HCT116 (cell line): ENCODE data around the gene LRRC7. TPM values are rescaled to one million over a fixed set of nuclear protein-coding genes. Genes with fewer than 3 reads are reported as not detected.

Experiments used
- ATAC-seq: fragments of 200-7000 bp; cut with Tn5 transposase; 2 replicates; pipeline ENCODE4 v1.9.1; 2020; ENCODE audit warnings: mild to moderate bottlenecking, moderate library complexity
- BruUV-seq: library from RNA; stranded (reverse); fragments of 400-500 nt; replicated peaks from 2 replicates; lab custom pipeline; 2021; lab: Mats Ljungman, UMichigan
- CTCF ChIA-PET: fragments of 300-600 bp; sonication (Branson Sonifier 250); formaldehyde crosslinking; loops from one replicate; lab custom pipeline; 2021; ENCODE audit warnings: antibody characterized with exemption; lab: Charles Lee
- POLR2A ChIA-PET: fragments of 300-600, 350-600 bp; sonication (Branson Sonifier 250); formaldehyde crosslinking; loops from one replicate; lab custom pipeline; 2021; ENCODE audit warnings: antibody characterized with exemption; lab: Charles Lee
- RAD21 ChIA-PET, 2 experiments: fragments of 300-600 bp; sonication (Branson Sonifier 250); formaldehyde crosslinking; loops; one replicate each; lab custom pipeline; 2023; ENCODE audit warnings: low total read pairs in 2 of 2; ENCODE audit not compliant: uncharacterized antibody in 2 of 2, unreplicated experiment in 2 of 2, low non-redundant PET in 1 of 2; lab: Charles Lee
- DNase-seq: peaks from one replicate; pipeline ENCODE4 v3.0.0-alpha.2; 2010; ENCODE audit warnings: low read depth, low spot score
- H2AFZ ChIP-seq: fragments of 200-600 bp; shearing (Covaris generic), sonication (generic); 2 replicates; pipeline ENCODE4 v1.6.1; 2017; ENCODE audit warnings: low read depth, mixed run types, mixed read lengths, antibody characterized with exemption, low read length; ENCODE audit not compliant: poor library complexity, severe bottlenecking
- H3K27ac ChIP-seq: 2 replicates; pipeline ENCODE4 v1.5.1; 2012; ENCODE audit warnings: low read depth, low read length
- H3K27me3 ChIP-seq: fragments of 200-600 bp; sonication (generic); 2 replicates; pipeline ENCODE4 v1.6.1; 2016; ENCODE audit warnings: mixed run types, low read length, mixed read lengths; ENCODE audit not compliant: insufficient read depth
- H3K36me3 ChIP-seq, 2 experiments: fragments of 200-500 bp in 1 of 2; fragments of 200-600 bp in 1 of 2; sonication (Bioruptor generic) in 1 of 2; sonication (generic) in 1 of 2; 2 replicates each; pipeline versions ENCODE4 v1.5.1 to v1.6.1; 2014 to 2016; ENCODE audit warnings: low read length in 2 of 2, inconsistent platforms in 1 of 2, mixed read lengths in 1 of 2, mixed run types in 1 of 2; ENCODE audit not compliant: insufficient read depth in 2 of 2, control insufficient read depth in 1 of 2
- H3K4me1 ChIP-seq, 2 experiments: fragments of 200-600 bp in 1 of 2; sonication (generic) in 1 of 2; 2 replicates each; pipeline versions ENCODE4 v1.5.1 to v1.6.1; 2012 to 2017; ENCODE audit warnings: low read length in 2 of 2, inconsistent platforms in 1 of 2, mild to moderate bottlenecking in 1 of 2, mixed read lengths in 1 of 2, mixed run types in 1 of 2, moderate library complexity in 1 of 2; ENCODE audit not compliant: insufficient read depth in 2 of 2, control insufficient read depth in 1 of 2
- H3K4me2 ChIP-seq: fragments of 200-600 bp; sonication (generic); 2 replicates; pipeline ENCODE4 v1.6.1; 2017; ENCODE audit warnings: mixed run types, low read length, mixed read lengths
- H3K4me3 ChIP-seq, 2 experiments: fragments of 200-600 bp in 1 of 2; sonication (generic) in 1 of 2; replicated peaks in 1 of 2; 2 replicates each; pipeline ENCODE4 v1.5.1; 2011 to 2016; ENCODE audit warnings: low read length in 2 of 2, control low read depth in 1 of 2, low read depth in 1 of 2, mild to moderate bottlenecking in 1 of 2, mixed read lengths in 1 of 2, mixed run types in 1 of 2
- H3K79me2 ChIP-seq: fragments of 200-600 bp; sonication (generic); 2 replicates; pipeline ENCODE4 v1.6.1; 2017; ENCODE audit warnings: mild to moderate bottlenecking, mixed run types, low read length, moderate library complexity, mixed read lengths; ENCODE audit not compliant: insufficient read depth
- H3K9ac ChIP-seq: fragments of 200-600 bp; sonication (generic); 2 replicates; pipeline ENCODE4 v1.6.1; 2016; ENCODE audit warnings: low read length, mixed read lengths
- H3K9me2 ChIP-seq: fragments of 200-600 bp; sonication (generic), shearing (Covaris generic); 2 replicates; pipeline ENCODE4 v1.6.1; 2017; ENCODE audit warnings: mixed run types, mild to moderate bottlenecking, moderate library complexity; ENCODE audit not compliant: insufficient read depth
- H3K9me3 ChIP-seq, 2 experiments: fragments of 200-500 bp in 1 of 2; fragments of 200-600 bp in 1 of 2; sonication (Bioruptor generic) in 1 of 2; sonication (generic) in 1 of 2; 2 replicates each; pipeline ENCODE4 v1.6.1; 2014 to 2017; ENCODE audit warnings: low read length in 2 of 2, mixed read lengths in 2 of 2, inconsistent platforms in 1 of 2, low read depth in 1 of 2, mild to moderate bottlenecking in 1 of 2, mixed run types in 1 of 2, moderate library complexity in 1 of 2; ENCODE audit not compliant: control insufficient read depth in 1 of 2, insufficient read depth in 1 of 2
- H4K20me1 ChIP-seq: fragments of 200-600 bp; sonication (generic), shearing (Covaris generic); 2 replicates; pipeline ENCODE4 v1.6.1; 2017; ENCODE audit warnings: mixed run types, mild to moderate bottlenecking, moderate library complexity; ENCODE audit not compliant: insufficient read depth
- CEBPB ChIP-seq: IDR thresholded peaks from 2 replicates; pipeline ENCODE4 v1.6.1; 2012; ENCODE audit warnings: low read depth
- CTCF ChIP-seq, 3 experiments: fragments of 200-600 bp in 1 of 3; sonication (generic) in 1 of 3; IDR thresholded peaks in 2 of 3; conservative IDR thresholded peaks in 1 of 3; 2 replicates each; pipeline ENCODE4 v1.5.1; 2012 to 2017; ENCODE audit warnings: low read depth in 2 of 3, low read length in 2 of 3, antibody characterized with exemption in 1 of 3, borderline replicate concordance in 1 of 3, control low read depth in 1 of 3, mild to moderate bottlenecking in 1 of 3, mixed read lengths in 1 of 3, mixed run types in 1 of 3, moderate library complexity in 1 of 3; ENCODE audit not compliant: insufficient read depth in 1 of 3
- EGR1 ChIP-seq: IDR thresholded peaks from 2 replicates; pipeline ENCODE4 v1.6.1; 2012; ENCODE audit warnings: low read depth
- EZH2 ChIP-seq: fragments of 200-600 bp; sonication (generic); IDR thresholded peaks from 2 replicates; pipeline ENCODE4 v1.6.1; 2017; ENCODE audit warnings: antibody characterized with exemption, mixed run types
- MAX ChIP-seq: IDR thresholded peaks from 2 replicates; pipeline ENCODE4 v1.6.1; 2012
- POLR2AphosphoS5 ChIP-seq: IDR thresholded peaks from 2 replicates; pipeline ENCODE4 v1.6.1; 2011; ENCODE audit warnings: mild to moderate bottlenecking, low read depth, low read length, moderate library complexity
- RAD21 ChIP-seq: IDR thresholded peaks from 2 replicates; pipeline ENCODE4 v1.6.1; 2012; ENCODE audit warnings: low read depth, mild to moderate bottlenecking
- SIN3A ChIP-seq: IDR thresholded peaks from 2 replicates; pipeline ENCODE4 v1.6.1; 2012; ENCODE audit warnings: low read depth
- YY1 ChIP-seq: IDR thresholded peaks from 2 replicates; pipeline ENCODE4 v1.6.1; 2011; ENCODE audit warnings: low read length, low read depth, moderate library complexity, mild to moderate bottlenecking; ENCODE audit not compliant: insufficient replicate concordance; ENCODE audit errors: extremely low read depth
- ZBTB33 ChIP-seq: IDR thresholded peaks from 2 replicates; pipeline ENCODE4 v1.6.1; 2011; ENCODE audit warnings: mild to moderate bottlenecking, low read length, moderate library complexity; ENCODE audit not compliant: insufficient replicate concordance; ENCODE audit errors: extremely low read depth
- ZNF274 ChIP-seq: fragments of 200-500 bp; sonication (Bioruptor generic); IDR thresholded peaks from 2 replicates; pipeline ENCODE4 v1.6.1; 2014; ENCODE audit warnings: mild to moderate bottlenecking, low read depth, low read length, inconsistent platforms
- intact Hi-C: fragments of 100-400 bp; cut with micrococcal nuclease; formaldehyde crosslinking; loops from 2 replicates; pipeline ENCODE4 v1.10.0; 2022
- total RNA-seq: library from RNA; stranded (reverse); gene quantifications from one replicate; pipeline ENCODE4 v1.2.1, GENCODE V29; 2021; ENCODE audit not compliant: unreplicated experiment

The LRRC7 gene
- total RNA-seq, 1 experiment from 2014 or later, result not detected

GRCh38 chr1:69613414-69613813, 45.7 kb downstream of the LRRC7 start:
- RAD21 ChIA-PET, result no interaction called here
- no TSS peak for BruUV-seq
- Histone ChIP-seq H3K79me2 (no peaks in the 10 kb centered on the region), H3K27ac (no peak overlapping the region), H3K27me3 (0 out of 2 replicates have a peak, but pooled peaks cover 3% of the 10 kb centered on the region), H3K36me3 (no peaks in the 10 kb centered on the region), H3K9me3 (no peaks in the 10 kb centered on the region), H4K20me1 (no peaks in the 10 kb centered on the region; the same call in 1 of the 2 replicates), H3K4me3 (no peak overlapping the region), H3K4me1 (no peaks in the 10 kb centered on the region), H3K4me2 (no peak overlapping the region), H3K9ac (no peak overlapping the region), H3K9me2 (no peaks in the 10 kb centered on the region), H2AFZ (no peak overlapping the region)
- intact Hi-C loops, result no loop called here
- ATAC-seq, result no peak
- POLR2A ChIA-PET, result no interaction called here
- TF ChIP-seq MAX (no peak), RAD21 (no peak)
- CTCF ChIA-PET, result no interaction called here
- no peak for DNase-seq

GRCh38 chr1:69638673-69639072, 71.0 kb downstream of the LRRC7 start:
- Histone ChIP-seq H3K27ac (no peak overlapping the region), H3K9me2 (no peaks in the 10 kb centered on the region), H3K4me3 (no peak overlapping the region), H2AFZ (no peak overlapping the region), H3K36me3 (no peaks in the 10 kb centered on the region), H3K4me1 (no peaks in the 10 kb centered on the region), H4K20me1 (no peaks in the 10 kb centered on the region), H3K27me3 (peaks cover 12% of the 10 kb centered on the region; the same call in 1 of the 2 replicates), H3K79me2 (no peaks in the 10 kb centered on the region), H3K9me3 (no peaks in the 10 kb centered on the region), H3K9ac (no peak overlapping the region), H3K4me2 (no peak overlapping the region)
- no peak for TF ChIP-seq ZNF274
- no peak for TF ChIP-seq CEBPB
- no peak for TF ChIP-seq EZH2
- no peak for TF ChIP-seq EGR1
- no peak for TF ChIP-seq YY1
- TF ChIP-seq POLR2AphosphoS5, result no peak
- no peak for TF ChIP-seq CTCF (IDR thresholded peaks at IDR 0.05 in 2 of 3, conservative IDR thresholded peaks at IDR 0.05 in 1 of 3; ENCODE audit: borderline replicate concordance in 1 of 3, insufficient read depth in 1 of 3, low read depth in 2 of 3, low read length in 2 of 3)
- TF ChIP-seq SIN3A, result no peak
- TF ChIP-seq ZBTB33, result no peak
- ChIA-PET CTCF (no interaction called here), RAD21 (no interaction called here), POLR2A (no interaction called here)
- no peak for DNase-seq
- no TSS peak for BruUV-seq
- no peak for ATAC-seq
- intact Hi-C loops, result no loop called here
